NCI-H82 treated with DMSO at 0.1 percent for 48 hours (cell line): ENCODE measurements around the gene KLRC1.
A peak's percentile ranks its signal among the peaks of the same experiment; 100 is the strongest.
"Not testable (repeated sequence)": the region's sequence is repeated elsewhere in the genome, so short reads cannot be mapped to it uniquely, and the experiment has no call there.

Source experiments
- DNase-seq: peaks from one replicate; lab custom pipeline; 2025; ENCODE audit not compliant: unreplicated experiment; lab: John Stamatoyannopoulos, UW

Gene KLRC1

GRCh38 chr12:10453156-10453555 is at the start of gene KLRC1:
KLRC1 (minus strand) TSS chr12:10453377; CDS start chr12:10451156, 2,221 bp downstream.
- DNase-seq: no peak

DNA sequence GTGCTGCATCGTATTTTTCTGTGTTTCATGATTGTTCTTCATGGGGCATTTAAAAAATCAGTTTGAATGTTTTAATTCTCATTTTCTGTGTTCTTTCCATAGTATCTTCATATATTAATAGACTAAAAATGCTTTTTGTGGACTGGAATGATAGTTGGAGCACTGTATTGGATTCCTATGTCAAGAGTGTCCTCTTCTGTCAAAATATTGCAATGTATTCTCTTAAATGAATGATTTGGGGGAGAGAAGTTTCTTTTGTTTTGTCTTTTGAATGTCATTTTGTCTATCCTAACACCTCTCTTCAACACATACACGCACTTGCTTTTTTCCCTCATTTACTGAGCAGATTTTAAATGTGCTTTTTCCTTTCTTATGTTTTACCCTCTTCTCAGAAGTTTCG is 47.9 kb upstream of the KLRC1 start:
- DNase-seq: no peak

GRCh38 chr12:10498042-10498441 is 44.9 kb upstream of the KLRC1 start:
- no peak for DNase-seq

- DNase-seq: no peak
Measured at GRCh38 chr12:10497602-10498001, 44.4 kb upstream of the KLRC1 start.

GRCh38 chr12:10491766-10492165 is 38.6 kb upstream of the KLRC1 start:
- no peak for DNase-seq

- DNase-seq: not testable (repeated sequence)
Measured at GRCh38 chr12:10487328-10487727, 34.2 kb upstream of the KLRC1 start.

GRCh38 chr12:10481901-10482300 is 28.7 kb upstream of the KLRC1 start:
- not testable (repeated sequence) for DNase-seq

DNA sequence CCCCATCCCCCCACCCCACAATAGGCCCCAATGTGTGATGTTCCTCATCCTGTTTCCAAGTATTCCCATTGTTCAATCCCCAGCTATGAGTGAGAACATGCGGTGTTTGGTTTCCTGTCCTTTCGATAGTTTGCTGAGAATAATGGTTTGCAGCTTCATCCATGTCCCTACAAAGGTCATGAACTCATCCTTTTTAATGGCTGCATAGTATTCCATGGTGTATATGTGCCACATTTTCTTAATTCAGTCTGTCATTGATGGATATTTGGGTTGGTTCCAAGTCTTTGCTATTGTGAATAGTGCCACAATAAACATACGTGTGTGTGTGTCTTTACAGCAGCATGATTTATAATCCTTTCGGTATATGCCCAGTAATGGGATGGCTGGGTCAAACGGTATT is 19.6 kb upstream of the KLRC1 start:
- not testable (repeated sequence) for DNase-seq

GRCh38 chr12:10469701-10470100 is 16.5 kb upstream of the KLRC1 start:
- DNase-seq: no peak

DNA sequence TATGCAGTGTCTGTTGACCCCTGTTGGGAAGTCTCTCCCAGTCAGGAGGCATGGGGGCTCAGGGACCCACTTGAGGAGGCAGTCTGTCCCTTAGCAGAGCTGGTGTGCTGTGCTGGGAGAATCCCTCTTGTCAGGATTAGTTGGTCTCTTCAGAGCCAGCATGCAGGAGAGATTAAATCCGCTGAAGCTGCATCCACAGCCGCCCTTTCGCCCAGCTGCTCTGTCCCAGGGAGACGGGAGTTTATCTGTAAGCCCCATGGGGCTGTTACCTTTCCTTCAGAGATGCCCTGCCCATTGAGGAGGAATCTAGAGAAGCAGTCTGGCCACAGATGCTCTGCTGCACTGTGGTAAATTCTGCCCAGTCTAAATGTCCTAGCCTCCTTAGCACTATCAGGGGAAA is 13.1 kb upstream of the KLRC1 start:
- peak; percentile 38 for DNase-seq

DNA sequence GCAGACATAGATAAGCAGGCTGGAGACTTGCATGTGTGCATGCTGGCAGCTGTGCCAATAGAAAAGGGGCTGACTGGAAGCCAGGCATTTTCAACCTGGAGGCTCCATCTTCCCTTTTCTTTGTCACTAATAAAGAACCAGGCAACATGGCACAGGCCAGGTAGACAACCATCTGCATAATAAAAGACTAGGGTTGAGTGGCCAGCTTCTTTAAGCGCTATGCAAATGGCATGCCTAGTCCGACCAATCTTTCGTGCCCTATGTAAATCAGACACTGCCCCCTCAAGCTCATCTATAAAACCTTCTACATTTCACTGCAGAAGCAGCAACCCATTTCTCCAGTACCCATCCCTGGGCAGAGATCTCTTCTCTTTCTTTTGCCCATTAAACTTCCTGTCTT is 4.6 kb upstream of the KLRC1 start:
- DNase-seq: no peak

- no peak for DNase-seq
Measured at GRCh38 chr12:10456856-10457255, 3.7 kb upstream of the KLRC1 start.

- DNase-seq: no peak
Measured at GRCh38 chr12:10455766-10456165, 2.6 kb upstream of the KLRC1 start.

DNA sequence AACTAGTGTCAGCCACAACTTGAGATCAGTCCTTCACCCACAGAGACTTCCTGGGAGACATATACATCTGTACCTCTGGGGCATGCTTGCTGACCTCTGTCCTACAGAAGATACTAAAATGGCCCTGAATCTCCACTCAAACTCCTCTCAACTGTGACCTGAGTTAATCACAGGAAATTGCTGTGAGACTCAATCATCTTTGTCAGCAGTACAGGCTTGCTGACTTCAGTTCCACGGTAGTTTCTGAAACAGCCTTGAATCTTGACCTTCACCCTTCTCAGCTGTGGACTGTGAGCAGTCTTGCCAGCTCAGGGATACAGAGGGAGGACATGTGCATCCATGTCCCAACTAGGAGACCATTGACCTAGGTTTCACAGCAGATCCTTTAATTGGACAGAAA is 1.4 kb upstream of the KLRC1 start:
- DNase-seq: no peak

GRCh38 chr12:10448236-10448635 is 4.9 kb downstream of the KLRC1 start:
- DNase-seq: no peak

- not testable (repeated sequence) for DNase-seq
Measured at GRCh38 chr12:10446052-10446451, 7.1 kb downstream of the KLRC1 start.

GRCh38 chr12:10441144-10441543 is 12.0 kb downstream of the KLRC1 start:
- DNase-seq: not testable (repeated sequence)

DNA sequence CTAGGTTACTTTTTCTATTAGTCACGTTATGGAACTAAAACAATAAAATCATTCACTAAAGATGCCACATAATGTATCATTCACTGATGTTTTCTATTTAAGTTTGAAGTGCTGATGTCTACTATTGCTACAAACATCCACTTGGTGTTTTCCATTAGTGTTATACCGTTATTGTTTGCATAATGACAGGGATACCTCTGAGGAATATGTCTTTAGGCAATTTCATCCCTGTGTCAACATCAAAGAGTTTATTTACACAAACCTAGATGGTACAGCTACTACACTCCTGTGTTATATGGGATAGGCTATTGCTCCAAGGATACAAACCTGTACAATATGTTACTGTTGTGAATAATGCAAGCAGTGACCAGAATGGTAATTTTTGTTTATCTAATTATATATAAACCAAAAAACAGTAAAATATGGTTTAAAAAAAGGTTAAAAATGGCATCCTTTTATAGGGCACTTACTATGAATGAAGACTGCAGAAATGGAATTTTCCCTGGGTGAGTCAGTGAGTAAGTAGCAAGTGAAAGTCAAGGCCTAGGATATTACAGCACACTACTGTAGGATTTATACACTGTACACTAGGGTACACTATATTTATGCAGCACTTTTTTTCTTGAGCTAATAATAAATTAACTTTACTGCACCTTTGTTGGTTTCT is 13.4 kb downstream of the KLRC1 start:
- not testable (repeated sequence) for DNase-seq

DNA sequence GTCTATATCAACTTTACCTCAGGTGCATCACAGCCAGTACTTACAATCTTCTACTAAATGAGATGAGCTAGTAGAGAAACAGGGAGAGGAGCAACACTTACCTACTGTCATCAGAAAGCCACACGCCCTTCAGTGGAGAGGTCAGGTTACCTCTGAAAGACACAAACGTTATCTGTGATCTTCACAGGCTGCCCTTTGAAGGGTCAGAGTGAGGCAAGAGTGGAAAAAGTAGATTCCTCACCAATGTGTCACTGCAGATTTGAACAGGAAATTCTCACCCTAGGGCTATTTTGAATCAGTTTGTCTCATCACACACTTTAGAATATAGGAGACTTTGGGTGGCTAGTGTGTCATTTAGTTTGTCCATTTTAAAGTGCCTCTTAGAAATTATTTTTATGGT is 15.6 kb downstream of the KLRC1 start:
- not testable (repeated sequence) for DNase-seq

DNA sequence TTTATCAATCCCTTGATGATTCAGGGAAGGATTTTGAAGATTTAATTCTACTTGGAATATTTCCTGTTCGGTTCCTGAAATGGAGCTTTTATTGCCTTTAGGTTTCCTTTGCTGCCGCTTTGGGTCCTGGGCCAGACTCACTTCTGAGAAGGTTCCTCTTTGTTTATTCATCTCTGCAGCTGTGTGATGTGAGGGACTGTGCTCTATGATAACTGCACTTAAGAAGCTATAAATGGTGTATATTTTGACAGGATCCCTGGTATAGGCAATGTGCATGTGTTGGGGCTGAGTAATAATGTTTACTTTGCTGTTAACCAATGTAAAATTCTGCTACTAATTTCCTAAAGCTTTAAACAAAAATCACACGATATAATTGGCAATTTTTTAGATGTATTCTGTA is 17.4 kb downstream of the KLRC1 start, which contains the start of gene KLRC2:
TSS of gene KLRC2 (minus strand) at position 195 of the 400 bp plus-strand sequence. CDS start at position 171, 24 bp downstream.
- not testable (repeated sequence) for DNase-seq

DNA sequence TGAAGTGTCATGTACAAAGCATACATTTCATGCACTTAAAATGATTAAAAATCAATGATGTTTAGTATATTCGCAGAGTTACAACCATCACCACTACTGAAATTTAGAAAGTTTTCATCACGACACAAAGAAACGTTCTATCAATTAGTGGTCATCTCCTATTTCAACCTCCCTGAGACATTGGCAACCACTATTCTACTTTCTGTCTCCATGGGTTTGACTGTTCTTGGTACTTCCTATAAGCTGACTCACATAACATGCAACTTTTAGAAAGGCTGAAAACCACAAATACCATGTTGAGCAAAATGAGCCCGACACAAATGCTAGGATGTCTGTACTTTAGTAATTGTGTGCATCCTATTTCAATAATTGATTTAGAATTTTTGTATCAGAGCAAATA is 22.6 kb downstream of the KLRC1 start:
- DNase-seq: not testable (repeated sequence)

DNA sequence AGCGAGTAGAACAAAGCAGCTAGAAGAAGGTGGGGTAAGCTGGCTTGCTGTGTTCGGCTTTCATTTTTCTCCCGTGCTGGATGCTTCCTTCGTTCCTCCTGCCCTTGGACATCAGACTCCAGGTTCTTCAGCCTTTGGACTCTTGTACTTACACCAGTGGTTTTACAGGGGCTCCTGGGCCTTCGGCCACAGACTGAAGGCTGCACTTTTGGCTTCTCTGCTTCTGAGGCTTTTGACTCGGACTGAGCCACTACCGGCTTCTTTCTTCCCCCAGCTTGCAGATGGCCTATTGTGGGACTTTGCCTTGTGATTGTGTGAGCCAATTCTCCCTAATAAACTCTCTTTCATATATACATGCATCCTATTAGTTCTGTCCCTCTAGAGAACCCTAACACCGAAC is 27.2 kb downstream of the KLRC1 start:
- DNase-seq: not testable (repeated sequence)

DNA sequence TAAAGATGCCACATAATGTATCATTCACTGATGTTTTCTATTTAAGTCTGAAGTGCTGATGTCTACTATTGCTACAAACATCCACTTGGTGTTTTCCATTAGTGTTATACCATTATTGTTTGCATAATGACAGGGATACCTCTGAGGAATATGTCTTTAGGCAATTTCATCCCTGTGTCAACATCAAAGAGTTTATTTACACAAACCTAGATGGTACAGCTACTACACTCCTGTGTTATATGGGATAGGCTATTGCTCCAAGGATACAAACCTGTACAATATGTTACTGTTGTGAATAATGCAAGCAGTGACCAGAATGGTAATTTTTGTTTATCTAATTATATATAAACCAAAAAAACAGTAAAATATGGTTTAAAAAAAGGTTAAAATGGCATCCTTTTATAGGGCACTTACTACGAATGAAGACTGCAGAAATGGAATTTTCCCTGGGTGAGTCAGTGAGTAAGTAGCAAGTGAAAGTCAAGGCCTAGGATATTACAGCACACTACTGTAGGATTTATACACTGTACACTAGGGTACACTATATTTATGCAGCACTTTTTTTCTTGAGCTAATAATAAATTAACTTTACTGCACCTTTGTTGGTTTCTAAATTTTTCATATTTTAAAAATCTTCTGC is 28.8 kb downstream of the KLRC1 start:
- not testable (repeated sequence) for DNase-seq
